ENCODE data around the gene NFIL3.

DNA sequence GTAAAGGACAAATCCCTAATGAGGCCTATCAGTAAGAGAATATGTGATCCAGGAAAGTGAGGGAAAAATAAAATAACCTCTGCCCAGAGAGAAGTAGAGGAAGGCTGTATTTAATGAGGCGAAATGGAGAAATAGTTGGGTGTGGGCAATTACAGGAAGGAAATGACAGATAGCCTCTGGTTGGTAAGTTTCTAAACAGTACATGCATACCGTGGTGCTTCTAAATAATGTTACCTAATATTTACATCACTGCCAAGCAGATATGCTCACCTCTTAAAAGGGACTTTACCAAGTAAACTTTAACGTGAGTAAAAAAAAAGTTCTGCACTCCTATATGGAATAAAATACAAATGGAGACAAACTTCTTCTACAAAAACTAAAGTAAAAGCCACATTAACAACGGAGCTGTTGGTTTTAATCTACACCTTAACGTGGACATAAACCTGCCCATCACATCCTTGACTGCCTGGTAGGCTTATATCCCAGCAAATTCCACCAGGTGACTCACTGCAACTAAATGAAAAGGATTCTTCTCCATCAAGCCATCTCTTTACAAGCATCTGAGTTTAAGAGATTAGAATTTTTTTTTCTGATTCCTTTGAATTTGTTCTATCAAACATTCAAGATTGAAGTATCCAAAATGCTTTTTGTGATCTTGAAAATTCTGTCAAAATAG is 12.4 kb downstream of the NFIL3 start:
- TF ChIP-seq EZH2 (IDR thresholded peaks at IDR 0.05; ENCODE audit: borderline replicate concordance, low read length): no peak
- TF ChIP-seq, protein P1, sequence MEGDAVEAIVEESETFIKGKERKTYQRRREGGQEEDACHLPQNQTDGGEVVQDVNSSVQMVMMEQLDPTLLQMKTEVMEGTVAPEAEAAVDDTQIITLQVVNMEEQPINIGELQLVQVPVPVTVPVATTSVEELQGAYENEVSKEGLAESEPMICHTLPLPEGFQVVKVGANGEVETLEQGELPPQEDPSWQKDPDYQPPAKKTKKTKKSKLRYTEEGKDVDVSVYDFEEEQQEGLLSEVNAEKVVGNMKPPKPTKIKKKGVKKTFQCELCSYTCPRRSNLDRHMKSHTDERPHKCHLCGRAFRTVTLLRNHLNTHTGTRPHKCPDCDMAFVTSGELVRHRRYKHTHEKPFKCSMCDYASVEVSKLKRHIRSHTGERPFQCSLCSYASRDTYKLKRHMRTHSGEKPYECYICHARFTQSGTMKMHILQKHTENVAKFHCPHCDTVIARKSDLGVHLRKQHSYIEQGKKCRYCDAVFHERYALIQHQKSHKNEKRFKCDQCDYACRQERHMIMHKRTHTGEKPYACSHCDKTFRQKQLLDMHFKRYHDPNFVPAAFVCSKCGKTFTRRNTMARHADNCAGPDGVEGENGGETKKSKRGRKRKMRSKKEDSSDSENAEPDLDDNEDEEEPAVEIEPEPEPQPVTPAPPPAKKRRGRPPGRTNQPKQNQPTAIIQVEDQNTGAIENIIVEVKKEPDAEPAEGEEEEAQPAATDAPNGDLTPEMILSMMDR (conservative IDR thresholded peaks at IDR 0.05 in 1 of 2, IDR thresholded peaks at IDR 0.05 in 1 of 2; ENCODE audit: extremely low read depth in 1 of 2, insufficient read depth in 1 of 2, low read depth in 1 of 2, low read length in 2 of 2): no peak
